Liver (tissue), 9 donors: ENCODE data around the gene ANKLE1. TPM values are rescaled to one million over a fixed set of nuclear protein-coding genes. Genes with fewer than 3 reads are reported as not detected.

Experiments
- DNase-seq: peaks from one replicate; pipeline ENCODE4 v3.0.0-alpha.2; 2017; ENCODE audit warnings: low spot score
- H3K27ac ChIP-seq, 2 donors: one replicate each; pipeline ENCODE4 v1.7.0; 2013; ENCODE audit warnings: inconsistent platforms in 2 of 2, low read length in 2 of 2, control low read depth in 1 of 2, low read depth in 1 of 2, mild to moderate bottlenecking in 1 of 2
- H3K27me3 ChIP-seq, 4 donors: one replicate each; pipeline versions ENCODE4 v1.6.1 to v1.7.0; 2013; ENCODE audit warnings: low read length in 3 of 4, inconsistent platforms in 1 of 4, mild to moderate bottlenecking in 1 of 4, moderate library complexity in 1 of 4; ENCODE audit not compliant: control insufficient read depth in 4 of 4, insufficient read depth in 4 of 4
- H3K36me3 ChIP-seq, 4 donors: one replicate each; pipeline versions ENCODE4 v1.6.1 to v1.7.0; 2013; ENCODE audit warnings: low read length in 3 of 4, mild to moderate bottlenecking in 3 of 4, low read depth in 1 of 4, moderate library complexity in 1 of 4; ENCODE audit not compliant: control insufficient read depth in 4 of 4, insufficient read depth in 3 of 4
- H3K4me1 ChIP-seq, 4 donors: one replicate each; pipeline versions ENCODE4 v1.6.1 to v1.7.0; 2013; ENCODE audit warnings: low read length in 3 of 4, mild to moderate bottlenecking in 3 of 4, moderate library complexity in 1 of 4; ENCODE audit not compliant: control insufficient read depth in 4 of 4, insufficient read depth in 4 of 4
- H3K4me3 ChIP-seq, 3 donors: one replicate each; pipeline versions ENCODE4 v1.6.1 to v1.7.0; 2013; ENCODE audit warnings: low read length in 3 of 3, control low read depth in 1 of 3, low read depth in 1 of 3, mild to moderate bottlenecking in 1 of 3
- H3K9ac ChIP-seq, 2 donors: one replicate each; pipeline ENCODE4 v1.7.0; 2013; ENCODE audit warnings: low read length in 2 of 2, mild to moderate bottlenecking in 2 of 2, moderate library complexity in 2 of 2, control low read depth in 1 of 2, low read depth in 1 of 2
- H3K9me3 ChIP-seq, 4 donors: one replicate each; pipeline versions ENCODE4 v1.6.1 to v1.7.0; 2013; ENCODE audit warnings: low read length in 3 of 4; ENCODE audit not compliant: control insufficient read depth in 4 of 4
- ATF3 ChIP-seq: IDR thresholded peaks from 2 replicates; pipeline ENCODE4 v1.6.1; 2016; ENCODE audit warnings: antibody characterized with exemption
- CTCF ChIP-seq: fragments of 150-350 bp; IDR thresholded peaks from 2 replicates; pipeline ENCODE4 v1.5.1; 2017; ENCODE audit warnings: improper control_type of control experiment, low read depth, low read length; ENCODE audit not compliant: missing input control
- EGR1 ChIP-seq, 2 donors: IDR thresholded peaks; 2 replicates each; pipeline ENCODE4 v1.6.1; 2016 to 2018; ENCODE audit warnings: antibody characterized with exemption in 2 of 2, low read depth in 2 of 2
- FOXA1 ChIP-seq: IDR thresholded peaks from 2 replicates; pipeline ENCODE4 v1.6.1; 2016; ENCODE audit warnings: antibody characterized with exemption
- FOXA2 ChIP-seq: IDR thresholded peaks from 2 replicates; pipeline ENCODE4 v1.6.1; 2016; ENCODE audit warnings: antibody characterized with exemption
- GABPA ChIP-seq, 2 donors: IDR thresholded peaks in 1 of 2; conservative IDR thresholded peaks in 1 of 2; 2 replicates each; pipeline ENCODE4 v1.6.1; 2016; ENCODE audit warnings: antibody characterized with exemption in 2 of 2, mild to moderate bottlenecking in 1 of 2, moderate library complexity in 1 of 2
- HNF4A ChIP-seq, 2 donors: conservative IDR thresholded peaks; 2 replicates each; pipeline ENCODE4 v1.6.1; 2016; ENCODE audit warnings: antibody characterized with exemption in 2 of 2, mild to moderate bottlenecking in 2 of 2
- HNF4G ChIP-seq: IDR thresholded peaks from 2 replicates; pipeline ENCODE4 v1.6.1; 2016; ENCODE audit warnings: antibody characterized with exemption
- JUND ChIP-seq, 2 donors: IDR thresholded peaks; 2 replicates each; pipeline ENCODE4 v1.6.1; 2016; ENCODE audit warnings: antibody characterized with exemption in 2 of 2
- MAX ChIP-seq: IDR thresholded peaks from 2 replicates; pipeline ENCODE4 v1.6.1; 2016; ENCODE audit warnings: antibody characterized with exemption
- NR2F2 ChIP-seq: IDR thresholded peaks from 2 replicates; pipeline ENCODE4 v1.6.1; 2016; ENCODE audit warnings: antibody characterized with exemption
- RAD21 ChIP-seq, 2 donors: IDR thresholded peaks; 2 replicates each; pipeline ENCODE4 v1.6.1; 2016; ENCODE audit warnings: antibody characterized with exemption in 2 of 2, mild to moderate bottlenecking in 2 of 2
- RXRA ChIP-seq, 2 donors: IDR thresholded peaks; 2 replicates each; pipeline ENCODE4 v1.6.1; 2017 to 2018; ENCODE audit warnings: antibody characterized with exemption in 2 of 2, mild to moderate bottlenecking in 1 of 2
- SP1 ChIP-seq: IDR thresholded peaks from 2 replicates; pipeline ENCODE4 v1.6.1; 2018; ENCODE audit warnings: antibody characterized with exemption, mild to moderate bottlenecking
- TAF1 ChIP-seq: conservative IDR thresholded peaks from 2 replicates; pipeline ENCODE4 v1.6.1; 2016; ENCODE audit warnings: antibody characterized with exemption, mild to moderate bottlenecking
- YY1 ChIP-seq: IDR thresholded peaks from 2 replicates; pipeline ENCODE4 v1.6.1; 2016; ENCODE audit warnings: antibody characterized with exemption, mild to moderate bottlenecking
- WGBS: extraction: QIAGEN DNeasy Blood & Tissue Kit; methylation state at CpG from one replicate; pipeline ENCODE4 v1.1.7; 2013; 5-methylcytosine and 5-hydroxymethylcytosine counted together
- polyA plus RNA-seq, 2 donors: library from polyadenylated mRNA; stranded (reverse) in 1 of 2; unstranded in 1 of 2; fragments of 200-250 nt in 1 of 2; fragments of >200 nt in 1 of 2; fragmentation: Nextera tagmentation in 1 of 2; extraction: Ambion mirVana in 1 of 2; gene quantifications; one replicate each; pipeline versions ENCODE4 v1.2.1 to v1.2.3, GENCODE V29; 2013 to 2015
- total RNA-seq, 2 donors: library from RNA; depleted of rRNA; stranded (reverse); fragments of >200 nt; gene quantifications; one replicate each; pipeline ENCODE4 v1.2.3, GENCODE V29; 2014
- TF ChIP-seq, protein P1 (sequence below): IDR thresholded peaks from 2 replicates; pipeline ENCODE4 v1.6.1; 2016; ENCODE audit warnings: antibody characterized with exemption
- TF ChIP-seq, protein P2 (sequence below): IDR thresholded peaks from 2 replicates; pipeline ENCODE4 v1.6.1; 2016; ENCODE audit warnings: antibody characterized with exemption, mild to moderate bottlenecking
- donor health status: healthy.
- donor health status: healthy.
- donor health status: healthy.
- donor health status: healthy.
- donor health status: healthy.

ANKLE1 gene
- total and polyA plus RNA-seq, 4 donors, result 0.10 to 43.2 (median 0.29) TPM

- DNase-seq, result no peak
- Histone ChIP-seq H3K4me3 (no peak overlapping the region), H3K27me3 (no peaks in the 10 kb centered on the region), H3K9ac (no peak overlapping the region), H3K36me3 (peaks cover 0 to 3% (median 0%) of the 10 kb centered on the region in 4 donors), H3K4me1 (peaks cover 6 to 61% (median 44%) of the 10 kb centered on the region in 4 donors), H3K9me3 (no peaks in the 10 kb centered on the region), H3K27ac (no peak overlapping the region)
- WGBS, result 90% methylated on average over 8 of the region's 8 CpGs
- TF ChIP-seq FOXA1, result no peak
- no peak for TF ChIP-seq EGR1 (IDR thresholded peaks at IDR 0.05; ENCODE audit: low read depth in 2 of 2)
- TF ChIP-seq RXRA (IDR thresholded peaks at IDR 0.05), result no peak
- no peak for TF ChIP-seq ATF3
- TF ChIP-seq HNF4G, result no peak
- TF ChIP-seq, protein P1, sequence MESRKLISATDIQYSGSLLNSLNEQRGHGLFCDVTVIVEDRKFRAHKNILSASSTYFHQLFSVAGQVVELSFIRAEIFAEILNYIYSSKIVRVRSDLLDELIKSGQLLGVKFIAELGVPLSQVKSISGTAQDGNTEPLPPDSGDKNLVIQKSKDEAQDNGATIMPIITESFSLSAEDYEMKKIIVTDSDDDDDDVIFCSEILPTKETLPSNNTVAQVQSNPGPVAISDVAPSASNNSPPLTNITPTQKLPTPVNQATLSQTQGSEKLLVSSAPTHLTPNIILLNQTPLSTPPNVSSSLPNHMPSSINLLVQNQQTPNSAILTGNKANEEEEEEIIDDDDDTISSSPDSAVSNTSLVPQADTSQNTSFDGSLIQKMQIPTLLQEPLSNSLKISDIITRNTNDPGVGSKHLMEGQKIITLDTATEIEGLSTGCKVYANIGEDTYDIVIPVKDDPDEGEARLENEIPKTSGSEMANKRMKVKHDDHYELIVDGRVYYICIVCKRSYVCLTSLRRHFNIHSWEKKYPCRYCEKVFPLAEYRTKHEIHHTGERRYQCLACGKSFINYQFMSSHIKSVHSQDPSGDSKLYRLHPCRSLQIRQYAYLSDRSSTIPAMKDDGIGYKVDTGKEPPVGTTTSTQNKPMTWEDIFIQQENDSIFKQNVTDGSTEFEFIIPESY, result no peak
- no peak for TF ChIP-seq CTCF
- TF ChIP-seq GABPA (IDR thresholded peaks at IDR 0.05 in 1 of 2, conservative IDR thresholded peaks at IDR 0.05 in 1 of 2), result no peak
- TF ChIP-seq HNF4A (conservative IDR thresholded peaks at IDR 0.05), result no peak
- TF ChIP-seq RAD21 (IDR thresholded peaks at IDR 0.05), result no peak
- TF ChIP-seq YY1, result no peak
- no peak for TF ChIP-seq FOXA2
- no peak for TF ChIP-seq NR2F2
- TF ChIP-seq MAX, result no peak
- no peak for TF ChIP-seq TAF1
These were observed 26.2 kb downstream of the ANKLE1 start for GRCh38 chr19:17307876-17308377.

DNA sequence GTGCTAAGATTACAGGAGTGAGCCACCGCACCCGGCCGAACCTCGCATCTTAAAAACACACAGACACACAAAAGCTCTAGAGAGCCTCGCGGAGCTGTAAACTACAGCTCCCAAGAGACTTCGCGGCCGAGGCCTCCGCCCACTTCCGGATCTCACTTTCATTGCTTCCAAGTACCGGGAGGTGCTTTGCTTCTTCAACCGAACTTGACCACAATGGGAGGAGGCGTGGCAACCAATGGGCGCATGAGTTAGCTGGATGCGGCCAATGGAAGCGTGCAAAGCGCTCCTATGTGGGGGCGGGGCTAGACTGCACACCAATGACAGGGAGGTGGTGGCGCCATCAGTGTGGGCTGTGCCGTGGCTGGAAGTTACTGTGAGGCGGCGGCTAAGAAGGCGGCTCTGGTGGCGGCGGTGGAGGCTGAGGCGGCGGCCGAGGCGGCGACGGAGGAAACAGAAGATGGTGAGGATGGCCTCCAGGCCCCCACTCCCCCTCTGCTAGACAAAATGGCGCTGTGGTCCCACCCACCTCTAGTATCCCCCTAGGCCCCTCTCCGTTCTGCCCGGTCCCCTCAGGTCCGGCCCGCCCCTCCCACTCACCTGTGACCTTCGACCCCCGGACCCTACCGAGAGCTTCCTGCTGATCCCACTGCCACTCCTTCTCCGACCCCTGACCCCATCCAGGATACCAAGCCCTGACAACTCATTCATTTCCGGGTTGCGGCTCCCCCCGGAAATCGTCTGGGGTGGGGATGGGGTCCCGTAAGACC is 27.7 kb downstream of the ANKLE1 start, which contains the start of gene DDA1:
Gene DDA1 (plus strand): TSS at position 366 of the 767 bp plus-strand sequence. CDS start 92 bp downstream, at position 458.
- peak; percentile 98 for DNase-seq
- peaks cover 3 to 50% (median 35%) of the 10 kb centered on the region in 4 donors for H3K4me1 ChIP-seq
- no peaks in the 10 kb centered on the region for H3K9me3 ChIP-seq
- H3K9ac ChIP-seq, result peak within 1 kb of the TSS; percentile 45 to 66
- under 1% methylated on average over 46 of the region's 46 CpGs for WGBS
- peak within 1 kb of the TSS; percentile 57 to 89 (median 80) for H3K4me3 ChIP-seq
- H3K27me3 ChIP-seq, result no peaks in the 10 kb centered on the region
- peaks cover under 1 to 12% (median 6%) of the 10 kb centered on the region in 4 donors for H3K36me3 ChIP-seq
- peak within 1 kb of the TSS; percentile 42 to 52 for H3K27ac ChIP-seq
- no peak for TF ChIP-seq HNF4G
- peak; percentile 53 to 76 for TF ChIP-seq EGR1 (IDR thresholded peaks at IDR 0.05; ENCODE audit: low read depth in 2 of 2)
- TF ChIP-seq GABPA (IDR thresholded peaks at IDR 0.05 in 1 of 2, conservative IDR thresholded peaks at IDR 0.05 in 1 of 2), result peak; percentile 65 to 88
- TF ChIP-seq CTCF, result no peak
- TF ChIP-seq TAF1, result peak; percentile 41
- TF ChIP-seq FOXA2, result no peak
- TF ChIP-seq, protein P2, sequence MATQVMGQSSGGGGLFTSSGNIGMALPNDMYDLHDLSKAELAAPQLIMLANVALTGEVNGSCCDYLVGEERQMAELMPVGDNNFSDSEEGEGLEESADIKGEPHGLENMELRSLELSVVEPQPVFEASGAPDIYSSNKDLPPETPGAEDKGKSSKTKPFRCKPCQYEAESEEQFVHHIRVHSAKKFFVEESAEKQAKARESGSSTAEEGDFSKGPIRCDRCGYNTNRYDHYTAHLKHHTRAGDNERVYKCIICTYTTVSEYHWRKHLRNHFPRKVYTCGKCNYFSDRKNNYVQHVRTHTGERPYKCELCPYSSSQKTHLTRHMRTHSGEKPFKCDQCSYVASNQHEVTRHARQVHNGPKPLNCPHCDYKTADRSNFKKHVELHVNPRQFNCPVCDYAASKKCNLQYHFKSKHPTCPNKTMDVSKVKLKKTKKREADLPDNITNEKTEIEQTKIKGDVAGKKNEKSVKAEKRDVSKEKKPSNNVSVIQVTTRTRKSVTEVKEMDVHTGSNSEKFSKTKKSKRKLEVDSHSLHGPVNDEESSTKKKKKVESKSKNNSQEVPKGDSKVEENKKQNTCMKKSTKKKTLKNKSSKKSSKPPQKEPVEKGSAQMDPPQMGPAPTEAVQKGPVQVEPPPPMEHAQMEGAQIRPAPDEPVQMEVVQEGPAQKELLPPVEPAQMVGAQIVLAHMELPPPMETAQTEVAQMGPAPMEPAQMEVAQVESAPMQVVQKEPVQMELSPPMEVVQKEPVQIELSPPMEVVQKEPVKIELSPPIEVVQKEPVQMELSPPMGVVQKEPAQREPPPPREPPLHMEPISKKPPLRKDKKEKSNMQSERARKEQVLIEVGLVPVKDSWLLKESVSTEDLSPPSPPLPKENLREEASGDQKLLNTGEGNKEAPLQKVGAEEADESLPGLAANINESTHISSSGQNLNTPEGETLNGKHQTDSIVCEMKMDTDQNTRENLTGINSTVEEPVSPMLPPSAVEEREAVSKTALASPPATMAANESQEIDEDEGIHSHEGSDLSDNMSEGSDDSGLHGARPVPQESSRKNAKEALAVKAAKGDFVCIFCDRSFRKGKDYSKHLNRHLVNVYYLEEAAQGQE, result peak; percentile 69
- TF ChIP-seq HNF4A (conservative IDR thresholded peaks at IDR 0.05), result peak; percentile 15 to 50
- peak; percentile 42 for TF ChIP-seq MAX
- TF ChIP-seq NR2F2, result peak; percentile 87
- TF ChIP-seq FOXA1, result no peak
- no peak for TF ChIP-seq RAD21 (IDR thresholded peaks at IDR 0.05)
- TF ChIP-seq YY1, result peak; percentile 94
- peak; percentile 25 to 31 for TF ChIP-seq RXRA (IDR thresholded peaks at IDR 0.05)
- TF ChIP-seq ATF3, result no peak
- TF ChIP-seq JUND (IDR thresholded peaks at IDR 0.05), result peak in 1 of 2 donors; percentile 53
- peak; percentile 97 for TF ChIP-seq SP1
